Esophagus (tissue), 2 donors: ENCODE measurements around the gene TRAF7. TPM values are rescaled to one million over a fixed set of nuclear protein-coding genes. Genes with fewer than 3 reads are reported as not detected.

ENCODE experiments used
- H3K27ac ChIP-seq, 2 donors: one replicate each; pipeline ENCODE4 v1.5.1; 2013; ENCODE audit warnings: low read depth in 2 of 2, mild to moderate bottlenecking in 2 of 2, inconsistent platforms in 1 of 2, low read length in 1 of 2, moderate library complexity in 1 of 2
- H3K27me3 ChIP-seq, 2 donors: one replicate each; pipeline ENCODE4 v1.6.1; 2013; ENCODE audit warnings: low read length in 2 of 2, control low read depth in 1 of 2, mild to moderate bottlenecking in 1 of 2; ENCODE audit not compliant: insufficient read depth in 2 of 2, control insufficient read depth in 1 of 2
- H3K36me3 ChIP-seq, 2 donors: one replicate each; pipeline ENCODE4 v1.6.1; 2013; ENCODE audit warnings: low read length in 1 of 2; ENCODE audit not compliant: control insufficient read depth in 2 of 2, insufficient read depth in 2 of 2
- H3K4me1 ChIP-seq, 2 donors: one replicate each; pipeline ENCODE4 v1.6.1; 2013; ENCODE audit warnings: low read length in 1 of 2; ENCODE audit not compliant: control insufficient read depth in 2 of 2, insufficient read depth in 2 of 2
- H3K4me3 ChIP-seq, 2 donors: one replicate each; pipeline ENCODE4 v1.5.1; 2013; ENCODE audit warnings: low read length in 2 of 2, mild to moderate bottlenecking in 2 of 2, low read depth in 1 of 2, moderate library complexity in 1 of 2
- H3K9me3 ChIP-seq, 2 donors: one replicate each; pipeline ENCODE4 v1.6.1; 2013; ENCODE audit warnings: mild to moderate bottlenecking in 2 of 2, low read depth in 1 of 2, low read length in 1 of 2, moderate library complexity in 1 of 2; ENCODE audit not compliant: control insufficient read depth in 2 of 2, insufficient read depth in 1 of 2
- WGBS, 2 donors: extraction: QIAGEN DNeasy Blood & Tissue Kit; methylation state at CpG; one replicate each; pipeline ENCODE4 v1.1.7; 2013; 5-methylcytosine and 5-hydroxymethylcytosine counted together
- polyA plus RNA-seq, 2 donors: library from polyadenylated mRNA; stranded (reverse); fragments of 200-250 nt; gene quantifications; one replicate each; pipeline ENCODE4 v1.2.3, GENCODE V29; 2013
- donor health status: healthy with polysubstance abuse.
- donor health status: Bipolar disorder and iron deficiency.

Gene TRAF7
- polyA plus RNA-seq, 2 donors: 40.1 to 41.5 TPM

- Histone ChIP-seq H3K27me3 (no peaks in the 10 kb centered on the region), H3K4me3 (no peak overlapping the region), H3K9me3 (no peaks in the 10 kb centered on the region), H3K27ac (peak overlapping the region in 1 of 2 donors; percentile 6), H3K4me1 (peaks cover 14 to 27% of the 10 kb centered on the region in 2 donors), H3K36me3 (peaks cover 0 to 7% of the 10 kb centered on the region in 2 donors)
- WGBS, 2 donors: 68 to 74% methylated on average over 6 of the region's 6 CpGs
Measured at GRCh38 chr16:2147378-2147777, 8.2 kb upstream of the TRAF7 start.

DNA sequence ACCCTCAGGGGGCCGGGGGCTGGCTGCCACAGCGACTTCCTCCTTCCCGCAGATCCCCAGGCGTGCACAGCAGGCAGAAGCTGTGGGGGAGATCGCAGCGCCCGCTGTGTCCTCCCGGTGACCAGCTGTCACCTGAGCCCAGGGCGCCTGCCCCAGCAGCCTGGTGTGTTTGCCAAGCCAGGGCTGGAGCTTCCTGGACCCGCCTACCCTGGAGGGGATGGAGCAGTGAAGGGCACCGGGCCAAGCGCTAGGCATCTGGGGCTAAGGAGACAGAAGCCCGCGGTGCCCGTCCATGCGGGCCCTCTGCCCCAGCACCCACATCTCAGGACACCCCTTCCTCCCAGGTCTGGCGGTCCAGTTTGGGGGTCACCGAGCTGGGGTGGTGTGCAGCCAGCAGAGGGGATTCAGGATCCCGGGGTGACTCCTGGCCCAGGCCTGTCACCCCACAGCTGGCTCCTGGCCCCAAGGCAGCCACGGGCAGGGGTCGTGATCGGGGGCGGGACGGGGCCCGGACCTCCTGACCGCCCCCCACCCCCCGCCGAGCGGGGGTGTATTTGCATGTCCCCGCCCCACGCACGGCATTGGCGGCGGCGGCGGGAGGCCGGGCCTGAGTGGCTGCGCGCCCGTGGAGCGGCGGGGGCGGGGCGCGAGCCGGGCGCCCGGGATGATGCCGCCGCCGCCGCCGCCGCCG is 7.5 kb upstream of the TRAF7 start, which contains the start of gene RAB26:
TSS of gene RAB26 (plus strand) at position 645 of the 691 bp plus-strand sequence. CDS start 159 bp downstream, outside the sequence.
- 6 to 7% methylated on average over 25 to 55 of the region's 55 CpGs for WGBS, 2 donors
- H3K27me3 ChIP-seq: no peaks in the 10 kb centered on the region
- peak within 1 kb of the TSS; percentile 50 to 84 for H3K27ac ChIP-seq
- peaks cover 0 to 7% of the 10 kb centered on the region in 2 donors for H3K36me3 ChIP-seq
- peak within 1 kb of the TSS; percentile 34 to 45 for H3K4me3 ChIP-seq
- no peaks in the 10 kb centered on the region for H3K9me3 ChIP-seq
- peaks cover 20 to 33% of the 10 kb centered on the region in 2 donors for H3K4me1 ChIP-seq

DNA sequence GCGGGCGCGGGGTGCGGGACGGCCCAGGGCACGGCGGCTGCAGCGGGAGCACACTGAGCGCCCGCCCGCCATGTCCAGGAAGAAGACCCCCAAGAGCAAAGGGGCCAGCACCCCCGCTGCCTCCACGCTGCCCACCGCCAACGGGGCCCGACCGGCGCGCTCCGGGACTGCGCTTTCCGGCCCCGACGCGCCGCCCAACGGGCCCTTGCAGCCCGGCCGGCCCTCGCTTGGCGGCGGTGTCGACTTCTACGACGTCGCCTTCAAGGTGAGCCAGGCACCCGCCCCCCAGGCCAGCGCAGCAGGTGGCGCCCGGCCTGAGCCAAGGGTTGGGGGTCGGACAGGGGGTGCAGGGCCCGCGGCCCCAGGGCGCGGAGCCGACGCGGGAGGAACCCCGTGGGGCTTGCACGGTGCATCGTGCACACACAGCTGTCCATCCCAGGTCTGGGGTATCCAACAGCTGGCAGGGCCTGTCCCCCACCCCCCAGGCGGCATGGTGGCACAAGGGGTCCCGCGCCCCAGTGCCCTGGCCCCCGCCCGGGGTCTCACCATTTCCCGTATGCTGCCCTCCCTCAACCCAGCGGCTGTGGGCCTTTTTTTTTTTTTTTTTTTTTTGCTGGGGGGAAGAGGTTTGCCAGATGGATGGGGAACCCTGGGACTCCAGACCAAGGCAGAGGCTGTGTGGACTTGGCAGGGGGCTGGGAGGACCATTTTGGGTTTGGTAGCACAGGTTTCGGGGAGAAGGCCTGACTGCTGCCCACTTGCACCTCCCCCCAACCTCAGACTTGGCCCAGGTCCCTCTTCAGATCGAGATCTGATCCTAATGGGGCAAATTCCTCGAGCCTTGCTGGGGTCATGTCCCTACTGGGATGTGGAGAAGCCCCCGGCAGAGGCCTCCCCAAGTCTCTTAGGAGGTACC is 6.6 kb upstream of the TRAF7 start:
- Histone ChIP-seq H3K36me3 (peaks cover 0 to 7% of the 10 kb centered on the region in 2 donors), H3K9me3 (no peaks in the 10 kb centered on the region), H3K27ac (no peak overlapping the region), H3K27me3 (no peaks in the 10 kb centered on the region), H3K4me1 (peaks cover 21 to 36% of the 10 kb centered on the region in 2 donors), H3K4me3 (peak overlapping the region; percentile 34 to 45)
- 2% methylated on average over 42 to 62 of the region's 62 CpGs for WGBS, 2 donors

DNA sequence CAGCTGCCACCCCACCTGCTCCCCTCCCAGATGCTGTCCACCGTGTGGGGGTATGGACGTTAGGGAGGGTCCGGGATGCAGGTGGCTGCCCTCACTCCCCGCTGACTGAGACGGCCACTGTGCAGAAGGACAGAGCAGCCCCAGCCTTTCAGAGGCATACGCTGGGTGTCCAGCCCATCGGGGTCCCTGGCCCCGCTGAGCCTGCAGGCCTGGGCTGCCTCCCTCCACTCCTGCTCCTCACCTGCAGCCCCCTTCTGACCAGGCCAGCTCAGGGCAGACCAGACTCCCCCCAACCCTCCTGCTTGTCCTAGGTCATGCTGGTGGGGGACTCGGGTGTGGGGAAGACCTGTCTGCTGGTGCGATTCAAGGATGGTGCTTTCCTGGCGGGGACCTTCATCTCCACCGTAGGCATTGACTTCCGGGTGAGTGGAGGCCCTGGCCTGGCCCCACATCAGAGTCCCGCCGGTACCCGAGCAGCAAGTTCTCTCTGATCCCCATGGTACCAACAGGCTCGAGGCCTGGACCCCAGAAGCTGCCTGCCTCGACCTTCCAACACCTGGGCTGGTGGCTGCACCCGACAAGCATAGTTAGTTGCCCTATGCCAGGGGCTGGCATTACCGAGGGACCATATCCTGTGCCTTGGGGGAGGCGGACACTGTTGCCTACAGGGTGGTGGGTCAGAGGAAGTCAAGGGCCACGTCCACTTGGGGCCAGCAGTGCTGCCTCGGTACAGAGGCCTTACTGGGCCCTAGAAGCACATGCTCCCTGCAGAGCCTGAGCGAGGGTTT is 5.8 kb upstream of the TRAF7 start:
- Histone ChIP-seq H3K4me3 (no peak overlapping the region), H3K36me3 (peaks cover 0 to 7% of the 10 kb centered on the region in 2 donors), H3K27ac (peak overlapping the region in 1 of 2 donors; percentile 77)

GRCh38 chr16:2150418-2151187 is 5.0 kb upstream of the TRAF7 start:
- Histone ChIP-seq H3K27me3 (no peaks in the 10 kb centered on the region), H3K4me1 (peaks cover 21 to 36% of the 10 kb centered on the region in 2 donors), H3K27ac (peak overlapping the region; percentile 61 to 77), H3K36me3 (peaks cover 0 to 7% of the 10 kb centered on the region in 2 donors), H3K9me3 (no peaks in the 10 kb centered on the region), H3K4me3 (no peak overlapping the region)
- WGBS, 2 donors: 35 to 38% methylated on average over 17 to 18 of the region's 18 CpGs

More for the DNA sequence above, 5.8 kb upstream of the TRAF7 start:
- no peaks in the 10 kb centered on the region for H3K9me3 ChIP-seq
- H3K27me3 ChIP-seq: no peaks in the 10 kb centered on the region
- WGBS, 2 donors: 46 to 50% methylated on average over 24 of the region's 24 CpGs
- H3K4me1 ChIP-seq: peaks cover 21 to 36% of the 10 kb centered on the region in 2 donors

DNA sequence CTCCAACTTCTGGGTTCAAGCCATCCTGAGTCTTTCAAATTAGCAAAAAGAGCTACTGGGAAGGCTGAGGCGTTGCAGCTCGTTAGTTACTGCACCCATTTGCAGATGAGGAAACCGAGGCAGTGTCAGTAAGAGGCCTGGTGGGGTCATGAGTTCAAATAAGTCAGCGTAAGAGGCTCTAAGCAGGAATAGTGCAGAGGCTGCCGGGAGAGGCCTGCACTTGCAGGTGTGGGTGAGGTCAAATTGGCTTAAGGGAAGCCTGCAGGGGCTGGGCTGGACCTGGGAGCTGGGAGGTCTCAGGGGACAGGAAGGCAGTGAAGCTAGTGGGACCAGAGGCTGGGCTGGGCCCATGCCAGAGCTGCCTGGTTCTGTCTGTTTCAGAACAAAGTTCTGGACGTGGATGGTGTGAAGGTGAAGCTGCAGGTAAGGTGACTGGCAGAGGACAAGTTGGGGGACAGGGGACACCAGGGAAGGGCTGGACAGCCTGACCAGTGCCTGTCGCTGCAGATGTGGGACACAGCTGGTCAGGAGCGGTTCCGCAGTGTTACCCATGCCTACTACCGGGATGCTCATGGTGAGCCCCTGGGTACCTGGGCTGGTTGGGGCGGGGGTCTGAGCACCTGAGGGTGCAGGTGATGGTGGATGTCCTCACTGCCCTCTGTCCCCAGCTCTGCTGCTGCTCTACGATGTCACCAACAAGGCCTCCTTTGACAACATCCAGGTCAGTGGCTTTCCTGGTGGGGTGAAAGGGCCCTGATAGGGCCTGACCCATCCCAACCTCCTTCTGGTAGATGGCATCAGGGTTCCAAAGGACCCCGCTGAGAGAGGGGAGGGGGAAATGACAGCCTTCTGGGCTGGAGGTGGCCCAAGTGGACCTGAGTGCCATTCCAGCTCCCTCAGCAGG is 4.1 kb upstream of the TRAF7 start:
- 57 to 58% methylated on average over 13 of the region's 13 CpGs for WGBS, 2 donors
- H3K27ac ChIP-seq: peak overlapping the region; percentile 61 to 77

DNA sequence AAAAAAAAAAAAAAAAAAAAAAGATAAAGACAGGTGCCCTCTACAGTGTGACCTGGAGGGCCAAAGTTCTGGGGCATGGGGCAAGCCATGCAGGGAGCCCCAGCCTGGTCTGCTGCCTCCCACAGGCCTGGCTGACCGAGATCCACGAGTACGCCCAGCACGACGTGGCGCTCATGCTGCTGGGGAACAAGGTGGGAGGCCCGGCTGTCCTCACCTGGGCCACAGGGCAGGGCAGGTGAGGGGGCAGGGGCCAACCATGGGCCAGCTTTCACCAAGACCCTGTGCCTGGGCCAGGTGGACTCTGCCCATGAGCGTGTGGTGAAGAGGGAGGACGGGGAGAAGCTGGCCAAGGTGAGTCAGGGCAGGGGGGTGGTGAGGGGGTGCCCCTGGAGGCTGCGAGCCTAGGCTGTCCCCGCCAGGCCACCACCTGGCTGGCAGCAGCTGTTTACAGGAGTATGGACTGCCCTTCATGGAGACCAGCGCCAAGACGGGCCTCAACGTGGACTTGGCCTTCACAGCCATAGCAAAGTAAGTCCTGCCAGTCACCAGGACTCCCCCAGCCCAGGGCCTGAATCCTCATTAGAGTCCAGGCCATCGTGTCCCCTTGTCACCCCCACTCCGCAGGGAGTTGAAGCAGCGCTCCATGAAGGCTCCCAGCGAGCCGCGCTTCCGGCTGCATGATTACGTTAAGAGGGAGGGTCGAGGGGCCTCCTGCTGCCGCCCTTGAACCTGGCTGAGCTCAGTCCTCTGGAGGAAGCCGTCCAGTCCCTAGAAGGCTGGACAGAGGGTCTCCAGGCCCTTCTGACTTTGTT is 2.7 kb upstream of the TRAF7 start:
- 21 to 26% methylated on average over 25 of the region's 25 CpGs for WGBS, 2 donors
- Histone ChIP-seq H3K27ac (peak overlapping the region; percentile 60 to 77), H3K4me3 (peak overlapping the region; percentile 91 to 95), H3K27me3 (no peaks in the 10 kb centered on the region), H3K36me3 (peaks cover 0 to 8% of the 10 kb centered on the region in 2 donors), H3K4me1 (peaks cover 28 to 49% of the 10 kb centered on the region in 2 donors), H3K9me3 (no peaks in the 10 kb centered on the region)

More for the DNA sequence above, 4.1 kb upstream of the TRAF7 start:
- Histone ChIP-seq H3K9me3 (no peaks in the 10 kb centered on the region), H3K36me3 (peaks cover 0 to 7% of the 10 kb centered on the region in 2 donors), H3K4me1 (peaks cover 21 to 36% of the 10 kb centered on the region in 2 donors), H3K27me3 (no peaks in the 10 kb centered on the region), H3K4me3 (no peak overlapping the region)
